HTR-8/SVneo (cell line): Measurements from ENCODE around the gene TATDN2.
"Not testable (repeated sequence)": the region's sequence is repeated elsewhere in the genome, so short reads cannot be mapped to it uniquely, and the experiment has no call there.

Experiments
- DNase-seq: peaks from one replicate; pipeline ENCODE4 v3.0.0; 2011; ENCODE audit warnings: low spot score, mixed read lengths; ENCODE audit not compliant: insufficient read length
- FAIRE-seq: peaks from 2 replicates; lab custom pipeline; 2011; peaks lifted over from hg19 to GRCh38; lab: Jason Lieb, UNC

Gene TATDN2

DNA sequence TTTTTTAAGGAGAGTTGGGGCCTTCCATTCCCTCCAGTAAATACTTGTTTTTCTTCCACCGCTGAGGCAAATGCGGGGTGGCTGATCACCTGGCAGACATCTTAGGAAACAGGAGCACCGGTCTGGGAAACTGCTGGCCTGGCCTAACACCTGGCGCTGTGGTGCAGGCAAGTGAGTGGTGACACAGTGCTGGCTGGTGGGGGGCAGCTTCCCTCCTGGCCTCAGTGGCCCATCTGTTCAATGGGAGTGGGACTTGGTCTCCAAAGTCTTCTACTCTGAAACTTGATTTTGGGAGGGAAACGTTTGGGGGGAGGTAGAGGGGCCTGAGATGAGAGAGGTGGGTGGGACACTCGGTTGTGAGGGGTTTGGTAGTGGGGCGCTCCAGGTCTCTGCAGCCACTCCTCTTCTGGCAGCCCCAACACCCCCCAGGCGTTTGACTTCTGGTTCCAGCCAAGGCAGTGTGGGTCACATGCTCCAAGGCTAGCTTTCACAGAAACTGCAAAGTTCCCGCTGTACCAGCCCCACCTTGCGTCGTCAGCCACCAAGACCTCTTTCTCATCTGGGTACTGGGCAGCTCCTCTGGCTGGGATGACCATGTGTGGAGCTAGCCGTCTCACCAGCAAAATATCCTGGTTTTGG is 39.8 kb downstream of the TATDN2 start:
- FAIRE-seq = no peak
- no peak for DNase-seq

DNA sequence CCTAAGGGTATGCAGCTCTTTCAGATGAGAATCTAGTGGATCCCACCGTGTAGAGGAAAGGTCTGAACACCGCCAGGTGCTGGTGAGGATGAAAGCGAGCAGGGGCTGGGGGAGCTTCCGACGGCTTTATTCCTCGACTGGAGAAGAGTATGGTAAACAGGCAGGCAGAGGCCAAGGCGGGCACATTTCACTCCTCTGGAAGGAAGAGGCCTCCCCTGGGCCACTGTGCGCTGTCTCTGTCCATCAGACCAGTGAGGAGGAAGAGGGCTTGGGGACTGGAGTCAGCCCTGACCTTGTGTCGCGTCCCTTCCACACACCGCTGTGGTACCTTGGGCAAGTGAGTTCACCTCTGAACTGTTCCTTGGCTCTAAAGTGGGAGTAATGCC is 40.3 kb downstream of the TATDN2 start:
- FAIRE-seq (no peak), DNase-seq (no peak)

DNA sequence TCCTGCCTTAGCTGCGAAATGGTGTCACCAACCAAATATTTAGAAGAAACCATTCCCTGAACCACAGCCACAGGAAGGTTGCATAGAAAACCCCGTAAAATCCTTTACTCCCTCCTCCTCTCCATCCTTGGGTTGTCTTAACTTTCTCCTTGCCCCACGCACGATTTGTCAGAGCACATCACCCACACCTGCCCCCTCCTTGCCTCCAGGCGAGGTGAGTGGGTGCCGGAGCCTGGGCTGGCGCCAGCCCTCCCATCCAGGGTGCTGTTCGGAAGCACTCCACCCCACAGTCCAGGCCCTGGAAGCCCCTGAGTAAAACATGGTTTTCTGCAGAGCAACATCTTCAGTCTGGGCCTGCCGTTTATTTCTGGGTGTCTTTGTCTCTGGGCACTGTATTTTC is 40.8 kb downstream of the TATDN2 start:
- DNase-seq = no peak
- no peak for FAIRE-seq

GRCh38 chr3:10289787-10290355 is 41.6 kb downstream of the TATDN2 start:
- no peak for DNase-seq

DNA sequence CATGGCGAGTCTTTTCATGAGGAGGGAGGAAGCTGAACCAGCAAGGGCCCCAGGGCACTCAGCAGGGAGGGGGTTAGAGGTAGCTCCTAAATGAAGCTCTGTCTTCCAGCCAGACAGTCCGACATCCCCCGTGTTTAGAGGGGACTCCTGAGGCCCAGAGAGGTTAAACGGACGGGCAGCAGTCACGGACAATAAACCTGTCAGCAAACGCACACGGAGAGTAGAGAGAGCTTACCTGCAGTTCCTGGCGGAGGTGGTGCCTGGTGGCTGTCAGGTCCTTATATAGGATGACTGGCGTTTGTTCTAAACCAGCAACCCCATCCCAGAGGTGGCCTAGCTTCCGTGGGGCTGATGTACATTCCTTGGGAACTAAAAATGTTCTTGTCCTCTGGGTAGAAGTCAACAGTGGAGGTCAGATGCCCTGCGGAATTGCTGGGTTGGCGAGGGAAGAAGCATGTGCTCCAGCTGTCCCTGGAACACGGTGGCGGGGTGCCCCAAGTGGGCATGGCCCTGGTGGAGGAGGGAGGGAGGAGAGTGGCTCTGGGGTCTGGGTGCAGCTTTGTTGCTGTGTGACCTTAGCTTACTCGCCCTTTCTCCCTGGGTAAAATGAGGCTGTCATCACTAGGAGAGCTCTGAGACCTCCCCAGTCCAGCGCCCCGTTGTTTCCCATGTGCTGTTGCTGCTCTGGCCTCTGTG is 42.4 kb downstream of the TATDN2 start:
- no peak for FAIRE-seq
- DNase-seq = no peak

More at GRCh38 chr3:10289787-10290355, 41.6 kb downstream of the TATDN2 start:
- no peak for FAIRE-seq

- DNase-seq (no peak), FAIRE-seq (no peak)
Observed at GRCh38 chr3:10291641-10292040, 43.4 kb downstream of the TATDN2 start.

DNA sequence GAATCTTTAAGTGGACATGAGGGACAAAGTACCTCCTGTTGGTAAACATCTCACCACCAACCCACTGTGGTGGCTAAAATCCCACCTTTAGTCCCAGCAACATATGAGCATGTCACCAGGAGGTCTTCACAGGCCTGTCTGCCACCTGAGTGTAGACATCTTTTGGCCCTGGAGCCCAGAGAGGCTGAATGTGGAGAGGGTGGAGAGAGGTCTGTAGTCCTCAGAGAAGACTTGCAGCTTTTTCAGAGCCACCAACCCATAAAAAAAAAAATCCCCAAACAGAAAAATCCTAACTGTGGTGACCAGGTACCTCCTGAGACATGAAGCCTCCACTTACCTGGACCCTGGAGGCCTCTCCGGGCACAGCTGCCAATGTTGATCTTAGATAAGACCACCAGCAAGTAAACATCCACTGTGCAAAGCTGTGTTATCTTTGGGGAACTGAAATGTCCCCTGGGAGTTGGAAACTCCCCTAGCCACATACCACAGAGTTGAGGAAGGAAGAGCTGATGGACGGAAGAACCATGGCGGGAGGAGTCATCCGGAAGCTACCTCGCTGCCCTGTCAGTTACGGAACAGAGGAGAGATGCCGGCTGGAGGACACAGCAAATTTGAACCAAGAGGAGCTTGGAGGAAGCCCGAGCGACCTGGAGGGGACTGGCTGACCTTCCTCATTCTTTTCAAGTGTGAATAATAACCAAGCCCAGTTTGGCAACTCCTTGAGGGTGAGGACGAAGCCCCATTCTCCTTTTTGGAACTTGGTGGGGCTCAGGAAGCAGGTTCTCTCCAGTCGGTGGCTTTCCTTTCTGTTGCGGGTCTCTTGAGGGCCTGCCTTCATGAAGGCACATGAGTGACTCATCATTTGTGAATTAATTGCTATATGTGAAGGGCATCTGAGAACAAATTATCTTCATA is 44.5 kb downstream of the TATDN2 start, which contains the start of gene GHRL:
TSS of gene GHRL (minus strand) at position 443 of the 915 bp plus-strand sequence. CDS start 2,767 bp downstream, outside the sequence.
- no peak for FAIRE-seq
- no peak for DNase-seq

- FAIRE-seq = no peak
- DNase-seq = no peak
Observed at GRCh38 chr3:10294030-10294586, 45.8 kb downstream of the TATDN2 start.

DNA sequence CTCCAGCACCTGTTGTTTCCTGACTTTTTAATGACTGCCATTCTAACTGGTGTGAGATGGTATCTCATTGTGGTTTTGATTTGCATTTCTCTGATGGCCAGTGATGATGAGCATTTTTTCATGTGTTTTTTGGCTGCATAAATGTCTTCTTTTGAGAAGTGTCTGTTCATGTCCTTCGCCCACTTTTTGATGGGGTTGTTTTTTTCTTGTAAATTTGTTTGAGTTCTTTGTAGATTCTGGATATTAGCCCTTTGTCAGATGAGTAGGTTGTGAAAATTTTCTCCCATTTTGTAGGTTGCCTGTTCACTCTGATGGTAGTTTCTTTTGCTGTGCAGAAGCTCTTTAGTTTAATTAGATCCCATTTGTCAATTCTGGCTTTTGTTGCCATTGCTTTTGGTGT is 49.8 kb downstream of the TATDN2 start:
- FAIRE-seq, DNase-seq: not testable (repeated sequence)

GRCh38 chr3:10299175-10299574 is 50.9 kb downstream of the TATDN2 start:
- DNase-seq (no peak), FAIRE-seq (no peak)

DNA sequence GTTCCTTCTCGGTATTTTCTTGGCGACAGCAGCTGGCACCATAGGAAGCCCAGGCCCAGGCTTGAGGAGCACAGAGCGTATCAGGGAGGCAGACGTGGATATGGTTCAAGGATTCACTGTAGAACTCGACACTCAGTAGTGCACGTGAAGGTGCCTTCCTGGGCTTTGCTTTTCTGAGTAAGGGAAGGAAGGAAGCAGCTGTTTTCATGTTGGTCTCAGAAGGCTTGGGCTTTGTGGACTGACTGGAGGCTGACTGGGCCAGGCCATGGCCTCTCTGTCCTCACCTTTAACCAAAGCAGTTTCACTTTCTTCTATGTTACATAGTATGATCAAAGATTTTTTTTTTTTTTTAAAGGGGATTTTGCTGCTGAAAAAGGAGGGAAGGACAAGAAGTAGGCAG is 51.4 kb downstream of the TATDN2 start:
- FAIRE-seq = no peak

GRCh38 chr3:10300087-10300486 is 51.8 kb downstream of the TATDN2 start:
- no peak for FAIRE-seq
- no peak for DNase-seq

More for the DNA sequence above, 51.4 kb downstream of the TATDN2 start:
- DNase-seq = no peak

DNA sequence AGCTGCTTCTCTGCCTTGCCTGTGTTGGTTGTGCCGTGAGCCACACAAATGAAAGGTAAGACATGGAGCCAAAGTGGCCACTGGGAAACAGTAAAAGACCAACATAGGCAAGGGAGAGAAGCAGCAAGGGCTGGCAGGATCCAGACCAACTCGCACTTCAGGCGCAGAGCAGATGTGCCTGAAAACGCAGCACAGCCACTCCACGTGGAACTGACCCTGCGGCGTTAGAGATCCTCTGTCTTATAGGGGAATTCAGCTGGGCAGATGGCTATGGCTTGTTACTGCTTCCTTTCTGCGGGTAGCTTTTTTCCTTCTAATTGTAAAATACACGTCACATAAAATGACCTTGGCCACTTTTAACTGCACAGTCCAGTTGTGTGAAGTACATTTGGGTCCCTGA is 54.8 kb downstream of the TATDN2 start:
- DNase-seq = no peak
- FAIRE-seq = no peak

DNA sequence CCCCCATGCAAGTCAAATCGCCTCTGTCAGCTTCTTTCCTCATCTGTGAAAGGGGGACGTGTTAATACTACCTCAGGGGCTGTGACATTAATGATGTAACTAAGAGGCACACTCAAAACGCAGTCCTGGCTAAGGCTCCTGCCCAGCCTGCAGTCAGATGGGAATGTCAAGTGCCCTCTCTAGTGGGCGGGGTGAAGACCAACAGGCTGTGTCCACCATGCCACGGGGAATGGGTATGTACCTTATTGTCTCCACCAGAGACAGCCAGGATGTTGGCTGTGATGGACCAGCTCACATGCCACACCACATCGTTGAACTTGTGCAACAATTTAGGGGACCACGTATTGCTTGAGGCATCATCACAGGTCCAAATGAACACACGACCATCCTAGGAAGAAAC is 55.5 kb downstream of the TATDN2 start:
- FAIRE-seq (no peak), DNase-seq (no peak)

DNA sequence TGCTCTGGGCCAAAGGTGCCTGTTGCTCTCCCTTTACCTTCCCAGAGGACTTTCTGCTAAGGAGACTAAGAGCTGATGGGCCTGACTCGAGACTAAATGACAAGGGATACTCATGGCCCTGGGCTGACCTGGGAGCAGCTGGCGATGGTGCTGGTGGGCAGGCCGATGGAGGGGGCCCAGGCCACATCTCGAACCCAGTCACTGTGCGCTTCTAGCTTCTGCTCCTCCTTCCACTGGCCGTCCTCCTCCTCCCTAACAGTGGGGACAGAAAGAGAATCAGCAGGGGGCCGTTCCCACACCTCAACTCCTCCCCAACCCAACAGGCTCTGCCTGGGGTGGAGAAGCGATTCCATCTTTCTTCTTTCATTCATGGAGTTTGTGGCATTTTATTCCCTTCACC is 56.6 kb downstream of the TATDN2 start:
- FAIRE-seq (no peak), DNase-seq (no peak)

- DNase-seq = no peak
- FAIRE-seq = no peak
Observed at GRCh38 chr3:10305331-10305902, 57.2 kb downstream of the TATDN2 start.

DNA sequence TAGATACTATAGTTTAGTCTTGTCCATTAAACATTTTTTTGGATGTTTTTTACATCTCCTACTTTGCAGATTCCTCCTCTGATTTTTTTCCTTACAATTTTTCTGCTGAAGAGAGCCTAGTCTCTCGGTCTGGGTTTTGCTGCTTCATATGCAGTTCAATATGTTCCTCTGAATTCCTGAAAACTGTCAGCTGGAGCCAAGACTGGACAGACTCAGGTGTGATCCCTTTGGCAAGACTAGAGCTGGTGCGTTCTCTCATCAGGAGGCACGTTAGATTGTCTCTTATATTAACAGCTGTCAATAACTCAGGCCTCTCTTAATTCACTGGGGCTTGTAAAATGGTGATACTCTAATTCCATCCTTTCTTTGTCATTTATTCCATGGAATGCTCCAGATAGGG is 57.9 kb downstream of the TATDN2 start:
- DNase-seq (no peak), FAIRE-seq (no peak)

DNA sequence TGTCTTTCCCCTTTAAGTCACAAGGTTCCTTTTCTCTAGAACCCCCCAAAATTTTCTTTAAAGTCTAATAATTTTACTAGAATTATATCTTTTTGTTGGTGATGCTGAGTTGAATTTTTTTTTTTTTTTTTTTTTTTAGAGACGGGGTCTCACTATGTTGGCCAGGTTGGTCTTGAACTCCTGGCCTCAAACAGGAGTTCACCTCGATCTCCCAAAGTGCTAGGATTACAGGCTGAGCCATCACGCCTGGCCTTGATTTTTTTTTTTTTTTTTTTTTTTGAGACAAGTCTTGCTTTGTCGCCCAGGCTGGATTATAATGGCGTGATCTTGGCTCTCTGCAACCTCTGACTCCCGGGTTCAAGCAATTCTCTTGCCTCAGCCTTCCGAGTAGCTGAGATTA is 60.4 kb downstream of the TATDN2 start:
- FAIRE-seq = no peak
- no peak for DNase-seq

GRCh38 chr3:10309736-10310135 is 61.5 kb downstream of the TATDN2 start:
- DNase-seq (no peak), FAIRE-seq (no peak)

- FAIRE-seq = no peak
- DNase-seq = no peak
Observed at GRCh38 chr3:10310578-10310977, 62.3 kb downstream of the TATDN2 start.
